B cell (primary cell): ENCODE data around the gene AKAP11. TPM values are rescaled to one million over a fixed set of nuclear protein-coding genes. Genes with fewer than 3 reads are reported as not detected.

Source experiments
- ATAC-seq: fragments of 200-7000 bp; cut with Tn5 transposase; one replicate; pipeline ENCODE4 v1.10.0; 2021; ENCODE audit warnings: low read depth, mild to moderate bottlenecking, moderate number of reproducible peaks, moderate library complexity
- CTCF ChIA-PET: fragments of 350-600 bp; sonication (Branson Sonifier 250); formaldehyde crosslinking; loops from one replicate; lab custom pipeline; 2021; ENCODE audit warnings: antibody characterized with exemption, inconsistent platforms; lab: Charles Lee
- POLR2A ChIA-PET: fragments of 350-600 bp; sonication (Branson Sonifier 250); formaldehyde crosslinking; loops from one replicate; lab custom pipeline; 2021; ENCODE audit warnings: antibody characterized with exemption; lab: Charles Lee
- DNase-seq: peaks from one replicate; pipeline ENCODE4 v3.0.0; 2013
- H2AFZ ChIP-seq: 2 replicates; pipeline ENCODE4 v1.6.1; 2012; ENCODE audit warnings: mild to moderate bottlenecking, low read depth, low read length; ENCODE audit not compliant: insufficient read depth, poor library complexity, severe bottlenecking
- H3K27ac ChIP-seq, 2 donors: 1 replicate in 1 of 2; 2 replicates in 1 of 2; pipeline ENCODE4 v1.5.1; 2012 to 2013; ENCODE audit warnings: low read length in 2 of 2, mild to moderate bottlenecking in 2 of 2, moderate library complexity in 1 of 2
- H3K27me3 ChIP-seq, 4 experiments: fragments of 200-600 bp in 1 of 4; sonication (generic) in 1 of 4; replicated peaks in 1 of 4; 1 replicate in 2 of 4; 2 replicates in 2 of 4; pipeline versions ENCODE4 v1.6.1 to v1.7.0; 2013 to 2016; ENCODE audit warnings: low read length in 3 of 4, mild to moderate bottlenecking in 2 of 4, mixed read lengths in 1 of 4, moderate library complexity in 1 of 4; ENCODE audit not compliant: insufficient read depth in 4 of 4, control insufficient read depth in 3 of 4; ENCODE audit errors: control extremely low read depth in 1 of 4
- H3K36me3 ChIP-seq, 2 experiments: replicated peaks in 1 of 2; 1 replicate in 1 of 2; 2 replicates in 1 of 2; pipeline versions ENCODE4 v1.6.1 to v1.7.1; 2013; ENCODE audit warnings: low read length in 1 of 2; ENCODE audit not compliant: insufficient read depth in 2 of 2, control insufficient read depth in 1 of 2; ENCODE audit errors: control extremely low read depth in 1 of 2, extremely low read depth in 1 of 2
- H3K4me1 ChIP-seq, 2 donors: fragments of 200-600 bp in 1 of 2; sonication (generic) in 1 of 2; 1 replicate in 1 of 2; 2 replicates in 1 of 2; pipeline versions ENCODE4 v1.5.1 to v1.6.1; 2013 to 2017; ENCODE audit warnings: low read length in 2 of 2; ENCODE audit not compliant: control insufficient read depth in 2 of 2, insufficient read depth in 2 of 2
- H3K4me2 ChIP-seq: replicated peaks from 2 replicates; pipeline ENCODE3; 2012; ENCODE audit warnings: mild to moderate bottlenecking, low read depth, low read length; ENCODE audit not compliant: poor library complexity, severe bottlenecking
- H3K4me3 ChIP-seq, 5 experiments: fragments of 200-600 bp in 1 of 5; sonication (generic) in 1 of 5; 1 replicate in 3 of 5; 2 replicates in 2 of 5; pipeline versions ENCODE4 v1.5.1 to v1.7.0; 2011 to 2016; ENCODE audit warnings: low read length in 4 of 5, mild to moderate bottlenecking in 4 of 5, low read depth in 2 of 5, control low read depth in 1 of 5, moderate library complexity in 1 of 5; ENCODE audit not compliant: insufficient read depth in 1 of 5; ENCODE audit errors: control extremely low read depth in 1 of 5, extremely low read depth in 1 of 5
- H3K79me2 ChIP-seq: fragments of 200-600 bp; sonication (generic); one replicate; pipeline ENCODE4 v1.6.0; 2016; ENCODE audit warnings: low read length; ENCODE audit not compliant: control insufficient read depth, insufficient read depth
- H3K9ac ChIP-seq: fragments of 200-600 bp; sonication (generic); 2 replicates; pipeline ENCODE4 v1.6.1; 2017; ENCODE audit warnings: mild to moderate bottlenecking, low read length, moderate library complexity
- H3K9me3 ChIP-seq, 3 donors: one replicate each; pipeline versions ENCODE4 v1.6.1 to v1.7.1; 2013; ENCODE audit warnings: low read length in 2 of 3; ENCODE audit not compliant: control insufficient read depth in 2 of 3, insufficient read depth in 1 of 3; ENCODE audit errors: control extremely low read depth in 1 of 3
- H4K20me1 ChIP-seq: 2 replicates; pipeline ENCODE4 v1.6.0; 2012; ENCODE audit warnings: mild to moderate bottlenecking, low read length; ENCODE audit not compliant: insufficient read depth, control insufficient read depth, poor library complexity, severe bottlenecking
- H3K27ac Mint-ChIP-seq: one replicate; pipeline ENCODE4 v1.8.0; 2021; ENCODE audit warnings: mixed read lengths
- H3K27me3 Mint-ChIP-seq: one replicate; pipeline ENCODE4 v1.8.0; 2021; ENCODE audit warnings: mixed read lengths
- H3K4me1 Mint-ChIP-seq: one replicate; pipeline ENCODE4 v1.8.0; 2021; ENCODE audit warnings: mixed read lengths
- H3K4me3 Mint-ChIP-seq: one replicate; pipeline ENCODE4 v1.8.0; 2021; ENCODE audit warnings: mixed read lengths
- H3K9me3 Mint-ChIP-seq: one replicate; pipeline ENCODE4 v1.8.0; 2022; ENCODE audit warnings: mixed read lengths; ENCODE audit not compliant: insufficient read depth
- CTCF ChIP-seq: fragments of 200-600 bp; IDR thresholded peaks from one replicate; pipeline ENCODE4 v1.8.0; 2022; ENCODE audit warnings: antibody characterized with exemption, mild to moderate bottlenecking
- EZH2 ChIP-seq: IDR thresholded peaks from 2 replicates; pipeline ENCODE4 v1.6.1; 2012; ENCODE audit warnings: borderline replicate concordance, low read depth, mild to moderate bottlenecking, moderate library complexity, low read length; ENCODE audit not compliant: insufficient read depth, poor library complexity, severe bottlenecking
- WGBS: methylation state at CpG from one replicate; pipeline ENCODE4 v1.1.5; 2013; ENCODE audit warnings: missing lambda C conversion rate; ENCODE audit not compliant: insufficient coverage; 5-methylcytosine and 5-hydroxymethylcytosine counted together
- intact Hi-C: fragments of 100-400 bp; cut with micrococcal nuclease; formaldehyde crosslinking; loops from one replicate; pipeline ENCODE4 v1.10.0; 2022
- polyA plus RNA-seq: library from polyadenylated mRNA; depleted of rRNA; stranded (reverse); fragments of >200 nt; gene quantifications from 2 replicates; pipeline ENCODE4 v1.2.3, GENCODE V29; 2012
- total RNA-seq, 2 donors: library from RNA; stranded (reverse); fragments of 120-200 nt in 1 of 2; gene quantifications; 1 replicate in 1 of 2; 2 replicates in 1 of 2; pipeline versions ENCODE4 v1.2.3 to v1.2.4, GENCODE V29; 2013 to 2022

Gene AKAP11
- total and polyA plus RNA-seq, 2 donors (not counting 1 experiment from before 2014, with no cell fraction given) = 10.2 to 42.9 TPM

- H3K9ac ChIP-seq = no peak overlapping the region
- no peak for TF ChIP-seq EZH2
- TF ChIP-seq CTCF = no peak
- no peaks in the 10 kb centered on the region for H3K36me3 ChIP-seq
- H3K4me1 Mint-ChIP-seq = peaks cover 13% of the 10 kb centered on the region
- no peak overlapping the region for H2AFZ ChIP-seq
- intact Hi-C loops = loop anchor here (5.0 kb wide), 1 partner anchor 44 kb away; no protein-coding TSS in a partner anchor
- H3K79me2 ChIP-seq = no peaks in the 10 kb centered on the region
- H3K27ac Mint-ChIP-seq = no peak overlapping the region
- no peaks in the 10 kb centered on the region for H3K27me3 Mint-ChIP-seq
- H3K27ac ChIP-seq = no peak overlapping the region
- no peak overlapping the region for H3K4me3 Mint-ChIP-seq
- DNase-seq (no peak), ATAC-seq (no peak)
- no peak overlapping the region for H3K4me3 ChIP-seq
- no peaks in the 10 kb centered on the region for H3K9me3 Mint-ChIP-seq
- no CpG with 5 or more reads among the region's 2 CpGs for WGBS
- H4K20me1 ChIP-seq = no peaks in the 10 kb centered on the region
- no peaks in the 10 kb centered on the region for H3K27me3 ChIP-seq
- no peaks in the 10 kb centered on the region for H3K9me3 ChIP-seq
- ChIA-PET CTCF (interaction anchor here (0.9 to 1.0 kb wide), 2 partner anchors 10 to 34 kb away, joined by 3 read pairs; no protein-coding TSS in a partner anchor), POLR2A (interaction anchor here (0.8 kb wide), 1 partner anchor 125 kb away, joined by 6 read pairs; no protein-coding TSS in a partner anchor)
- H3K4me1 ChIP-seq = peaks cover 0 to 6% of the 10 kb centered on the region in 2 donors
- no peak overlapping the region for H3K4me2 ChIP-seq
Measured at GRCh38 chr13:42367831-42368230, 95.9 kb downstream of the AKAP11 start.

GRCh38 chr13:42369071-42369797 lies 97.3 kb downstream of the AKAP11 start:
- H3K27me3 ChIP-seq = no peaks in the 10 kb centered on the region
- ATAC-seq = no peak
- 89% methylated on average over 8 of the region's 8 CpGs for WGBS
- Mint-ChIP-seq H3K27me3 (no peaks in the 10 kb centered on the region), H3K27ac (no peak overlapping the region), H3K4me3 (no peak overlapping the region), H3K4me1 (peaks cover 13% of the 10 kb centered on the region), H3K9me3 (no peaks in the 10 kb centered on the region)
- H3K9me3 ChIP-seq = no peaks in the 10 kb centered on the region
- H3K36me3 ChIP-seq = no peaks in the 10 kb centered on the region
- ChIA-PET CTCF (interaction anchor here (1.6 kb wide), 1 partner anchor 15 kb away, joined by 4 read pairs; no protein-coding TSS in a partner anchor), POLR2A (no interaction called here)
- intact Hi-C loops = loop anchor here (5.0 kb wide), 1 partner anchor 43 kb away; no protein-coding TSS in a partner anchor
- H3K4me2 ChIP-seq = no peak overlapping the region
- no peak overlapping the region for H3K4me3 ChIP-seq
- H4K20me1 ChIP-seq = no peaks in the 10 kb centered on the region
- no peak overlapping the region for H3K27ac ChIP-seq
- no peak for DNase-seq
- no peak overlapping the region for H2AFZ ChIP-seq
- H3K9ac ChIP-seq = no peak overlapping the region
- peaks cover 0 to 6% of the 10 kb centered on the region in 2 donors for H3K4me1 ChIP-seq
- H3K79me2 ChIP-seq = no peaks in the 10 kb centered on the region
- TF ChIP-seq CTCF (no peak), EZH2 (no peak)
